Measurements from ENCODE around the gene SNAI1.
"Not testable (repeated sequence)": the region's sequence is repeated elsewhere in the genome, so short reads cannot be mapped to it uniquely, and the experiment has no call there.

The SNAI1 gene

DNA sequence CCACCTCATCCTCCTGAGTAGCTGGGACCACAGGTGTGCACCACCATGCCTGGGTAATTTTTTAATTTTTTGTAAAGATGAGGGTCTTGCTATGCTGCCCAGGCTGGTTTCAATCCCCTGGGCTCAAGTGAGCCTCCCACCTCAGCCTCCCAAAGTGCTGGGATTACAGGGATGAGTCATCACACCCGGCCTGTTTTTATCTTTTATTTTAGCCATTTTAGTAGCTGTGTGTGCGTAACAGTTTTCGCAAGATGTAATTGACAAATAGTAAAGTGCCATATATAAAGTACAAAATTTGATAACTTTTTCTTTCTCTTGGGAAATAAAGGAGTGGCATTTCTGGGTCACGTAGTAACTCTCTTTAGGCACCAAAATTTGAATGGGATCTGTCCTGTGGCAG, 21.4 kb downstream of the SNAI1 start:
- DNase-seq (ENCODE audit: low read depth): no peak
- no peak for TF ChIP-seq CTCF (conservative IDR thresholded peaks at IDR 0.05; ENCODE audit: control insufficient read depth, insufficient read depth, low read depth, low read length)
- no peak overlapping the region for H3K4me3 ChIP-seq (ENCODE audit: control insufficient read depth, low read depth, low read length)

DNA sequence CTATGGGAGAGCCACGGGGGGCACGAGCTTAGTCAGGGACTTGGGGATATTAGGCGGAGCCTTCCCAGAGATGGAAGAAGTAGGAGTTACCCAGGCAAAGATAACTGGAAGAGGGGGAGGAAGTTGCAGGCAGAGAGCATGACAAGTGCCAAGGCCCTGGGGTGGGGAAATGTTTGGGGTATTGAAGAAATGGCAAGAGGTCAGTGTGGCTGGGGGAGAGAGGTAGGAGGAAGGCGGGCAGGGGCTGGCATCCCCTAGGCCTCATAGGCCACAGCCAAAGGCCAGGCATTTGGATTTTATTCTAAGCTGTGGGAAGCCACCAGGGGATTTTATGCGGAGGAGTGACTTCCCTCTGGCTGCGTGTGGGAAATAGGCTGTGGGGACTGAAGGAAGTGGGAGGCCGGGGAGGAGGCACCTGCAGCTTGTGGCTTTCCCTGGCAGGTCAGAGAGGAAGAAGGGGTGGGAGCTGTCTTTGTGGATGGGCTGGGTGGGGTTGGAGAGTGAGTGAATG, 22.7 kb downstream of the SNAI1 start:
- H3K4me3 ChIP-seq (ENCODE audit: control insufficient read depth, low read depth, low read length): no peak overlapping the region
- no peak for DNase-seq (ENCODE audit: low read depth)
- no peak for TF ChIP-seq CTCF (conservative IDR thresholded peaks at IDR 0.05; ENCODE audit: control insufficient read depth, insufficient read depth, low read depth, low read length)

GRCh38 chr20:50007369-50007768, 24.6 kb downstream of the SNAI1 start:
- H3K4me3 ChIP-seq (ENCODE audit: control insufficient read depth, low read depth, low read length): no peak overlapping the region
- no peak for TF ChIP-seq CTCF (conservative IDR thresholded peaks at IDR 0.05; ENCODE audit: control insufficient read depth, insufficient read depth, low read depth, low read length)
- DNase-seq (ENCODE audit: low read depth): no peak

GRCh38 chr20:50008007-50008406, 25.2 kb downstream of the SNAI1 start:
- TF ChIP-seq CTCF (conservative IDR thresholded peaks at IDR 0.05; ENCODE audit: control insufficient read depth, insufficient read depth, low read depth, low read length): no peak
- no peak for DNase-seq (ENCODE audit: low read depth)
- no peak overlapping the region for H3K4me3 ChIP-seq (ENCODE audit: control insufficient read depth, low read depth, low read length)

GRCh38 chr20:50009521-50010454, 27.0 kb downstream of the SNAI1 start:
- DNase-seq (ENCODE audit: low read depth): no peak
- no peak overlapping the region for H3K4me3 ChIP-seq (ENCODE audit: control insufficient read depth, low read depth, low read length)
- no peak for TF ChIP-seq CTCF (conservative IDR thresholded peaks at IDR 0.05; ENCODE audit: control insufficient read depth, insufficient read depth, low read depth, low read length)

DNA sequence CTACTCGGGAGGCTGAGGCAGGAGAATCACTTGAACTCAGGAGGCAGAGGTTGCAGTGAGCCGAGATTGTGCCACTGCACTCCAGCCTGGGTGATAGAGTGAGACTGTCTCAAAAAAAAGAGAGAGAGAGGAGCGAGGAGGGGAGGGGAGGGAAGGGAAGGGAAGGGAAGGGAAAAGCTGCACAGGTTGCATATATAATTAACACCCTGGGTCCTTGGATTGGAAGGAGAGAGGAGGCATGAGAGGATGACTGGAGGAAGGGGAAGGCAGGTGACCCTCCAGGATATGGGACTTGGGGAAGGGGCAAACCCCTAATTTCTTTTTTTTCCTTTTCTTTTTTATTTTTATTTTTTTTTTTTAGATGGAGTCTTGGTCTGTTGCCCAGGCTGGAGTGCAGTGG, 28.8 kb downstream of the SNAI1 start:
- H3K4me3 ChIP-seq (ENCODE audit: control insufficient read depth, low read depth, low read length); DNase-seq (ENCODE audit: low read depth): not testable (repeated sequence)
